Esophagus muscularis mucosa (tissue), 4 donors: Measurements from ENCODE around the gene GOLGA6L9.
"Not testable (repeated sequence)": the region's sequence is repeated elsewhere in the genome, so short reads cannot be mapped to it uniquely, and the experiment has no call there.

ENCODE experiments used
- CTCF ChIP-seq, 3 experiments: fragments of 200-600 bp in 2 of 3; fragments of 450-650 bp in 1 of 3; sonication (generic) in 2 of 3; IDR thresholded peaks; one replicate each; pipeline ENCODE4 v1.5.1; 2017 to 2019; ENCODE audit warnings: antibody characterized with exemption in 3 of 3, mild to moderate bottlenecking in 2 of 3, moderate library complexity in 1 of 3
- EP300 ChIP-seq: sonication (generic); formaldehyde crosslinking; IDR thresholded peaks from one replicate; pipeline ENCODE4 v1.6.1; 2017; ENCODE audit warnings: antibody characterized with exemption
- POLR2A ChIP-seq: fragments of 450-650 bp; IDR thresholded peaks from one replicate; pipeline ENCODE4 v1.6.1; 2017; ENCODE audit warnings: antibody characterized with exemption, moderate library complexity, mild to moderate bottlenecking, low read depth
- POLR2AphosphoS5 ChIP-seq, 2 donors: sonication (generic); formaldehyde crosslinking; IDR thresholded peaks; one replicate each; pipeline ENCODE4 v1.6.1; 2017; ENCODE audit warnings: antibody characterized with exemption in 2 of 2

GRCh38 chr15:82387209-82387608, 42.4 kb upstream of the GOLGA6L9 start:
- TF ChIP-seq EP300; CTCF (IDR thresholded peaks at IDR 0.05); POLR2AphosphoS5 (IDR thresholded peaks at IDR 0.05); POLR2A: not testable (repeated sequence)
